LNCAP (cell line): ENCODE data around the gene TNP2.

ENCODE experiments used
- CTCF ChIP-seq: fragments of 450-650 bp; IDR thresholded peaks from 2 replicates; pipeline ENCODE4 v1.5.1; 2017; ENCODE audit warnings: mild to moderate bottlenecking

TNP2 gene

GRCh38 chr16:11268921-11269375 is at the start of gene TNP2:
Gene TNP2, minus strand, starts transcription at chr16:11269325. Its CDS starts 63 bp downstream, at chr16:11269262.
- TF ChIP-seq CTCF: no peak

- TF ChIP-seq CTCF: no peak
Measured at GRCh38 chr16:11318817-11319216, 49.7 kb upstream of the TNP2 start.

- TF ChIP-seq CTCF: no peak
Measured at GRCh38 chr16:11316331-11317015, 47.3 kb upstream of the TNP2 start.

- TF ChIP-seq CTCF: no peak
Measured at GRCh38 chr16:11315510-11315909, 46.4 kb upstream of the TNP2 start.

- no peak for TF ChIP-seq CTCF
Measured at GRCh38 chr16:11314309-11314894, 45.3 kb upstream of the TNP2 start.

- TF ChIP-seq CTCF: no peak
Measured at GRCh38 chr16:11313493-11314308, 44.6 kb upstream of the TNP2 start.

- no peak for TF ChIP-seq CTCF
Measured at GRCh38 chr16:11312718-11313492, 43.8 kb upstream of the TNP2 start.
